HG03558 (cell line): ENCODE results near the gene SEC14L1.
A peak's percentile ranks its signal among the peaks of the same experiment; 100 is the strongest.
"Not testable (repeated sequence)": the region's sequence is repeated elsewhere in the genome, so short reads cannot be mapped to it uniquely, and the experiment has no call there.

Source experiments
- ATAC-seq: cut with Tn5 transposase; IDR thresholded peaks from one replicate; pipeline ENCODE4 v1.9.1; 2021; ENCODE audit warnings: moderate number of reproducible peaks; ENCODE audit not compliant: unreplicated experiment; ENCODE audit errors: extremely low read depth

The SEC14L1 gene

DNA sequence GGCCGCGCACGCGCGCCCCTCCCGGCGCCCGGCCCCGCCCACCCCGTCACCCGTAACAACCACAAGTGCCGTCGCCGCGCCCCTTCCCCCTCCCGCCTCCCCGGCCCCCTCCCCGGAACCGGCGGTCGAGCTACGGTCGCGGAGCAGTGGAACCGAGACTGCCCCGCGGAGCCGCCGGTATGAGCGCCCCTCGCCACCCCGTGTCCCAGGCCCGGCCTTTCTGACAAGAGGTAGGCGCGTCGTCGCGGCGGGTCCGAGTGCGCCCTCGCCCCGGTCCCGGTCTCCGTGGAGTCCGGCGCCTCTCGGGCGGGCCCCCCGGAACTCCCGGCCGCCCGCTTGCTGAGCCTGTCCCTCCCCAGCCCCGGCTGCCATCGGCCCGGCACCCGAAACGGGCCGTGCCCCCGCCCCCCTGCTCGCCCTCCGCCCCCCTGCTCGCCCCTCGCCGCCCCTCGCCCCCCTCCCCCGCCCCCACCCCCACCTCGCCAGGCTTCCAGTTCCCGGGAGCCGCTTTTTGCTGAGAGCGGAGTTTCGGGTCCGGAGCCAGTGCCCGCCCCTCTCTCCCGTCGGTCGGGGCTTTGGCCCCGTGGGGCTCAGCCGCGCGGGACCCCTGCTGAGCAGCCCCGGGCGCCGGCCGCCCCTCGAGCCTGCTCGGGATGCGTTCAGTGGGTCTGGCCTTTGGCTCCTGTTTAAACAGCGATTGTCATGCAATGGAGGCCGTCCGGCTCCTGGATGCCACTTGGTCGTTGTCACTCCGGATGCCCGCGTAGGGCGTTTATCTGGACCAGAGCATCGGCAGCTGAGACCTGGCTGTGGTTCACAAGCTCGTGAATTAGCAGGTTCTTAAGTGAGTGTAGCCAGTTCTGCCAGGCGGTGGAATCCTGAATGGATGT, at the start of gene SEC14L1:
Gene SEC14L1, plus strand, starts transcription at position 92 of the 890 bp plus-strand sequence. CDS start 2,628 bp downstream, outside the sequence.
- peak; percentile 9 for ATAC-seq

GRCh38 chr17:77092025-77092424, 48.7 kb upstream of the SEC14L1 start:
- ATAC-seq = no peak

DNA sequence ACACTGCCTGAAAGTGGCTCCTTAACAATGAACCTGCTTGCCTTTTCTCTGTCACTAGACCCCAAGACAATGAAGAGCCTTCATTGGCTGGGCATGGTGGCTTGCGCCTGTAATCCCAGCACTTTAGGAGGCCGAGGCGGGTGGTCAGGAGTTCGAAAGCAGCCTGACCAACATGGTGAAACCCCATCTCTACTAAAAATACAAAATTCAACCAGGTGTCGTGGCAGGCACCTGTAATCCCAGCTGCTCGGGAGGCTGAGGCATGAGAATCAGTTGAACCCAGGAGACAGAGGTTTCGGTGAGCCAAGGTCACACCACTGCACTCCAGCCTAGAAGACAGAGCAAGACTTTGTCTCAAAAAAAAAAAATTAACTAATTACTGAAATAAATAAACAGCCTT, 45.3 kb upstream of the SEC14L1 start:
- no peak for ATAC-seq

DNA sequence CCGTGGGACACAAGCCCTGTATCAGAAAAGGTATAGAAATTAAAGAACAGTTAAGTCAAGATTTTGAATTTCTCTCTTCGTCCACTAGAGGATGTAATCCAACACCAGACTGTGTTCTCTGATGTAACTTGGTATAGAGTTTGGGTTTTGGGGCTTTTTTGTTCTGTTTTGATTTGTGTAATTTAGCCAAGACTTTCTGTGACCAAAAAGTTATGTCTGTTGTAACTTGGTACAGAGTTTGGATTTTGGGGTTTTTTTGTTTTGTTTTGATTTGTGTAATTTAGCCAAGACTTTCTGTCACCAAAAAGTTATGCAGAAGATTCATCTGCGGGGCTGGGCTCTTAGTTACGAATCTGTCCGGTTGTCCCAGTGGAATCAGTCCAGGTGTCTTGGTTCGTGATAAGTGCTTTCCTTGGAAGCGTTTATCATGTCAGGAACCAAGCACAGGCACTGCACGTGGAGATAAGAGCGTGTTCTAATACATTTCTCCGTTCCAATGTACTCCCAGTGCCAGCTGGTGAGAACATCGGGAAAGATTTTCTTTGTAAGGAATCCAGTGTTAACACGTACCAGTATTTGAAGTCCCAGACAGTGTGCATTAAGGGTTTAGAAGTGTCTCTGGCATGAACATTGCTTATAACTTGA, 44.1 kb upstream of the SEC14L1 start:
- no peak for ATAC-seq

DNA sequence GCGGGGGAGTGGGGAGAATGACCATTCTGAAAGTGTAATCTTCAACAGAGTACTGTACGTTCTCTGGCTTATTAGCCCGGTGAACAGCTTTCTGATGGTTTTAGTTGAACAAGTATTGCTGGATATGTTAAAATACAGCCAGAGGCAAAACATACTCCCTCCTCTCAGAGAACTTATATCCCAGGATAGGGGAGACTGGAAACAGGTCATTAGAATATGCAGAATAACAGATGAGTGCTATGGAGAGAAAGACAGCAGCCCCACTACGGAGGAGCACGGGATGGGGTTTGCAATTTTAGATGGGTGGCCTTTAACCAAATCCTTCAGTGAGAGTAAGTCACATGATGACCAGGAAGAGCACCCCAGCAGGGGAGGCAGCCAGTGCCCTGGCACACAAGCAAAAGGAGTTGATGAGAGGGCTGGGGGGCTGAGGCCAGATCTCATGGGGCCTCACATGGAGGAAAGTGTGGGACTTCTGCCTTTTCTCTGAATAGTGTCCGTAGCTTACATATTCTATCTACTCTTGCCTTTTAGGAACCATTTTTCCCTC, 43.1 kb upstream of the SEC14L1 start:
- no peak for ATAC-seq

DNA sequence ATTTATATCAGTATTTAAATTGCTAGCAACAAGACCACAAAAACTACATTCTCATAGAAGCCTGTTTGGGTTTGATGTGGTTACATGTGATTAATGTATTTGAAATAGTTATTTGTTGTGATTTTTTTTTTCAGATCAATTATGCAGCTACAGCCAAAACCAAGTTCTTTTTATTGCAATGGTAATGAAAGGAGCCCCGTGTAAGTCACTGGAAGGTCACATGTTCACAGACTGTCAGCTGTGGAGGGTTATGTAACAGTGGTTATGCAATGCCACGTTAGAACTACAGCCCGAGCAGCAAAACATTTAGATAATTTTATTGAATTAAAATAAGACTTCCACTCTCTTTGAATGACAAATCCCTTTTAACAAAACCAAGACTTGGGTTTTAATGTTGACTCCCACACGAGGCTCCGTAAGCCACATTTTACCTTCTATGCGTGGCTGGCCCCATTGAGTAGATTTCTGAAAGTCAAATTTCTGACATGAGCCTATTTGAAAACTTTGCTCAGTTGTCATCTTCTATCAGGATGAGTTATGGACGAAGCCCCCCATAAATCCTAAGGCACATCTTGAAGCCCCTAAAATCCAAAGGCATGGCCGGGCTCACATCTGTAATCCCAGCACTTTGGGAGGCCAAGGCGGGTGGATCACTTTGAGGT, 41.8 kb upstream of the SEC14L1 start:
- ATAC-seq = no peak

DNA sequence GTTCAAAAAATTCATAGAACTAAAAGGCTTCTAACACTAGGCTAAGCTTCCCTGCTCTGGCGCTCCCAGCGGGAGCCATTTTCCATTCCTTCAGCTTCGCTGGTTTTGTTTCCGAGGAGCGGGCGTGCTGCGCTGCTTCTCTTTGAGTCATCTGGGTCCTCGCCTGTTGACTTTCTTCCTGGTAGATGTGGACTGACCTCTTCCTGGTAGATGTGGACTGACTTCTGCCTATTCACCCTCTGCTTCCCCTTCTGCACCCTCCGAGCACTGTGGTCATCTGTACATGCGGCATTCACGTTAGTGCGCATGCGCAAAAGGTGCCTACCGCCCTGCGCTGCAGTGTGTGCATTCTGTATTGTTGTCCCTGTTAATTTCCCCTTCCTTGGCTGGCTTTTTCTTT, 40.8 kb upstream of the SEC14L1 start:
- no peak for ATAC-seq

- no peak for ATAC-seq
Measured at GRCh38 chr17:77101521-77102410, 39.0 kb upstream of the SEC14L1 start.

GRCh38 chr17:77102411-77103134, 38.2 kb upstream of the SEC14L1 start:
- not testable (repeated sequence) for ATAC-seq

DNA sequence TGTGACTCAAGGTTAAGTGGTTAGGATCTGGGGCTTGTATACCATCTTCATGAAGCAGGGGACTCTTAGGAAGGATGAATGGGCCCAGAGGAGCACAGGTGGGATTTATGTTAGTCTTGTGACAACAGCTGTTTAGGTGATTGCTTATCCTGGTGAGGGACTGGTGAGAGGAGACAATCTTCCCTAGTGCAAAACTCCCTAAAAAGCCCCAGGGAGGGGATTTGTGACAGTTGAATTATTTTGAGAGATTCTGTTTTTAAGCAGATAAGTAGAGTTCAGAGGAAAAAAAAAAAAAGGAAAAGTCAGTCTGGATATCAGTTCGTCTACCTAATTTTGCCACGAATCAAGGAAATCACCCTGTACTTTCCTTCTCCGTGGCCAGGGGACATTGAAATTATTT, 35.1 kb upstream of the SEC14L1 start:
- no peak for ATAC-seq

DNA sequence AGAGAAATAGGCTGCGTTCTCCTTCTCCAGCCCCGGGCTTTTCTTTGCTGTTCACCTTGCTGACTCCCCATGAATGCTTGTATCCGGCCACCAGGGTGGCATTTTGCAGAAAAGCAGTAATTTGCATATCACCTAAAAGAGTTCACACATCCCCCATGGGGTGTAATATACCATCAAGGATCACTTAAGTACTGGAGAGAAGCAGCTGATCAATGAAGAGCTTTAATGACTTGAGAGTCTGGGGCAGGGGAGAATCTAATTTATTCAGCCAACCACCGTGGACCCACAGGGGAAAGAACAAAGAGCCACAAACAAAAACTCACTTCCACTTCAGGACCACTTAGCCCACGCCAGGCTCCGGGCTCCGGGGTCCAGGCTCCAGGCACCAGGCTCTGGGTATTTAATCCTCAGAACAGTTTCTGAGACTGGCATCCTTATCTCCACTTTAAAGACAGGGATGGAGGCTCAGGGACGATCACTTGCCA, 33.9 kb upstream of the SEC14L1 start:
- no peak for ATAC-seq

GRCh38 chr17:77107506-77108433, 33.0 kb upstream of the SEC14L1 start:
- no peak for ATAC-seq

DNA sequence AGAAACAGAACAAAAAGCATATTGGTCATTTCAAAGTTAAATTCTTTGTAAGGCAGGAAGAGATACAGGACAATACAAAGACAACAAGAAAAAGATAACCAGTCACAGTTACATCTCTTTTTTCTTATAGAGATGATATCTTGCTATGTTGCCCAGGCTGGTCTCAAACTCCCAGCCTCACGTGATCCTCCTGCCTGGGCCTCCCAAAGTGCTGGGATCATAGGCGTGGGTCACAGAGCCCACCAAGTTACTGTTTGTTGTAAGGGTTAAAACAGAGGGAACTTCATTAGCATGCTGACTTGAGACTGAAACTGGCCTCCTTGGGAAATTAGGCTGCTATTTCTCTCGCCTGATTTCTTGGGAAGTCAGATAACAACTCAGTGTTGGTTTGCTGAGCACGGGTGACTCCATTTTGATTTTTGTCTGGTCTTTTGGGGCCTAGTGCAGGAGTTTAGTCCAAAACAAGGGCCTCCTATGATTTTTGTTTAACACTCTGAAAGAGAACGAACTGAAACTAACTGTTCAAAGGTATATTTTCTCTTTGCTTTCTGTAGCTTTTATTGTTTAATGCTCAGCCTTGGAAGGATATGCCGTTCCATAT, 31.5 kb upstream of the SEC14L1 start:
- ATAC-seq = no peak

DNA sequence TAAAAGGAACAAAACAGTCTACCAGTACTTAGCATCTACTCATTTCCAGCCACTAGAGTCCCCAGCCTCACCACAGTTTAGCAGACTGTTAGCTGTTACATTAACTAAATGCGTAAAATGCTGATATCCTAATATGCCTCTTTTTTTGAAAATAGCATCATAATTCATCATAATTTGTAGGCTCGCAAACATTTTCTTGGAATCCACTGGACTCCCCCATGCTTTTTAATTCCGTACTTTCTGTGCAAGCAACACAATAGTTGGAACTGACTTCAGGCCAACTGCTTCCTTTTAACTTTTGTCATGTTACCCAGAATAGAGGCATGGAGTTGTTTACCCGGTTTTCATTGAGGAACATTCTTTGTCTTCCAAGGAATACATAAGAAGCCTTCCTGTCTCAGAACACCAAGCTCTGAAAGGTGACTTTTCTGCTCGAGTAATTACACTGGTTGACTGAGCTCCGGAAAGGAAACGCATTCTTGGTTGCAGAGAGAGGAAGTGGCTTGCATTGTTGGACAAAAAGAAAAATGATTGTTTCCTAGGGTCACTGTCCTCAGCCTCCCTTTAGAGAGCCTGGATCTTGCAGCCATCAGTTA, 30.9 kb upstream of the SEC14L1 start:
- ATAC-seq = no peak

DNA sequence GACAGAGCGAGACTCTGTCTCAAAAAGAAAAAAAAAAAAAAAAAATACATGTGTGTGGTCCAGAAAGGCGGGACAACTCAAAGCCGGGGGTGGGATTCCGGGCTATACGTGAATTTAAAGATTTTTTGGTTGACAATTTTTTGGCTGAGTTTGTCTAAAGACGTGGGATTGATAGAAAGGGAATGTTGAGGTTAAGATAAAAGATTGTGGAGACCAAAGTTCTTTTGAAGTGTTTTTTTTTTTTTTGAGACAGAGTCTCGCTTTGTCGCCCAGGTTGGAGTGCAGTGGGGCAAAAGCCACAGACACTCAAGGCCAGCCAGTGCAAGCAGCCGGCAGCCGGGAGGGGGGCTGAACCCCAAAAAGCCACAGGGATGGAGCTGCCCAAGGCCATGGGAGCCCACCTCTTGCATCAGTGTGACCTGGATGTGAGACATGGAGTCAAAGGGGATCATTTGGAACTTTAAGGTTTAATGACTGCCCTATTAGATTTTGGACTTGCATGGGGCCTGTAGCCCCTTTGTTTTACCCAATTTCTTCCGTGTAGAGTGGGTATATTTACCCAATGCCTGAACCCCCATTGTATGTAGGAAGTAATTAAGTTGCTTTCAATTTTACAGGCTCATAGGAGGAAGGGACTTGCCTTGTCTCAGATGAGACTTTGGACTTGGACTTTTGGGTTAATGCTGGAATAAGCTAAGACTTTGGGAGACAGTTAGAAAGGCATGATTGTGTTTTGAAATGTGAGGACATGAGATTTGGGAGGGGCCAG, 29.4 kb upstream of the SEC14L1 start:
- ATAC-seq = not testable (repeated sequence)

DNA sequence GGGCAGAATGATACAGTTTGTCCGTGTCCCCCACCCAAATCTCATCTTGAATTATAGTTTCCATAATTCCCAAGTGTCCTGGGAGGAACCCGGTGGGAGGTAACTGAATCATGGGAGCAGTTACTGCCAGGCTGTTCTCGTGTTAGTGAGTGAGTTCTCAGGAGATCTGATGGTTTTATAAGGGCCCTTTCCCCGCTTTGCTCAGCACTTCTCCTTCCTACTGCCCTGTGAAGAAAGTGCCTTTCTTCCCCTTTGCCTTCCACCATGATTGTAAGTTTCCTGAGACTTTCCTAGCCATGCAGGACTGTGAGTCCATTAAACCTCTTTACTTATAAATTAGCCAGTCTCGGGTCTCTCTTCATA, 28.9 kb upstream of the SEC14L1 start:
- no peak for ATAC-seq

DNA sequence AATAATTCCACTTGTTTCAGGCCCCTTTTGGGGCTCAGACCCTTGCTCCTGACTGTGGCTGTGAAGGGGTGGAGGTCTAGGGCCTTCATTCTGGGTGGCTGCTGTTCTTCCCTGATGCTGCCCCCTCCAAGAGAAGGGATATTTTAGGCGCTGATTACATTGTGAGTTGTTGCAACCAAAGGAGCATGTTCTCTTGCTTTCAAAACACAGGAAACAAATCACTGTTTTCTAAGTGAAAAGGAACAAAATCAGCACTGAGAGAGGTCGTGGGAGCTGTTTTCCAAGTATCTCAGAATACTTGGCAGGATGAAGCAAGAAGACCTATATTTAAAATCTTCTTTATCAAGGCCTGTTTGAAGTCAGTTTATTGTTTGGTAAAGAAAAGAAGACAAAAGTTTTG, 25.3 kb upstream of the SEC14L1 start:
- no peak for ATAC-seq
